Skeletal muscle cell (primary cell): ENCODE data around the gene MBD5.
"Not testable (repeated sequence)": the region's sequence is repeated elsewhere in the genome, so short reads cannot be mapped to it uniquely, and the experiment has no call there.

ENCODE experiments used
- DNase-seq: peaks from one replicate; pipeline ENCODE4 v3.0.0-alpha.2; 2010; ENCODE audit warnings: low read depth
- H3K4me3 ChIP-seq: 2 replicates; pipeline ENCODE4 v1.5.1; 2011; ENCODE audit warnings: low read depth, mild to moderate bottlenecking, control low read depth, low read length, moderate library complexity

The MBD5 gene

DNA sequence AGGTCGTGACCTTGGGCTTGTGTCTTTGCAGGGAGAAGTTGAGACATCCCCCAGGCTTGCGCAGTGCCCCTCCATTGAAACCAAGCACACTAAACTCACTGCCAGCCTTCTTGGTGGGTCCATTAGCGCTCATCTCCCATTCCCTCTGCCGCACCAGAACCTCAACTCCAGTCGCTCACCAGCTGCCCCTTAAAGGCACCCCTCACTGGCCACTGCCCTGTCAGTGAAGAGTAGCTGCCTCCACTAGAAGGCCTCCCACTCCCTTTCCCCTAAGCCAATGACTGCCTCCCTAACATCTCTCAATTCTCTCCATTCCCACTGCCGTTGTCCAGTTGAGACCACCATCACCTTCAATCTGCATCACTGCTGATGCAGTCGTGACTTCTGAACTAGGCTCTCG is 508.9 kb downstream of the MBD5 start:
- DNase-seq: no peak
- H3K4me3 ChIP-seq: no peak overlapping the region

DNA sequence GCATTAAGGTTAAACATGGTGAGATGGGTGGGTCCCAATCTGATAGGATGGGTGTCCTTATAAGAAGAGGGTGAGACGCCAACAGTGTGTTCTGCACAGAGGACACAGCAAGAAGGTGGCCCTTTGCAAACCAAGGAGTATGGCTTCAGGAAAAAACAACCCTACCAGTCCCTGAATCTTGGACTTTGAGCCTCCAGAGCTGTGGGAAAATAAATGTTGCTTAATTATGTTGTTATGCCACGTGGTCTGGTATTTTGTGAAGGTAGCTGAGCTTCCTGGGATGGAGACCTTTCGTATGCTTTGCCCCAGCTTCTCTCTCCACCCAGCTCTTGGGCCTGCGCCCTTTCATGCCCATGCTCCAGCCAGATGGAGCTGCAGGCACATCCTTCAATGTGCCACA is 509.5 kb downstream of the MBD5 start:
- no peak for DNase-seq
- H3K4me3 ChIP-seq: no peak overlapping the region

DNA sequence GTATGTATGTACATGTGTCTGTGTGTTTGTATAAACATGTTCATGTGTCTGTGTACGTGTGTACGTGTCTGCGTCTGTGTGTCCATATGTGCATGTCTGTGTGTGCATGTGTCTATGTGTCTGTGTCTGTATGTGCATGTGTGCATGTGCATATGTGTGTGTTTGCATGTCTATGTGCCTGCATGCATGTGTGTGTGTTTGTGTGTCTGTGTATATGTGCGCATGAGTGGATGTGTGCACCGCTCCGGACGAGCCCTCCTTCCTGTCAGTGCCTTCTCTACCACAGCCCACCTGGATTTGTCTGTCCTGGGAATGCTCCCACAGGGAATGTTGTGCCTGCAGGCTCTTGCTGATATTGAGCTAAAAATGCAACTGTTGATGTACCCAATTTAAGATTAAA is 510.3 kb downstream of the MBD5 start:
- H3K4me3 ChIP-seq: no peak overlapping the region
- no peak for DNase-seq

DNA sequence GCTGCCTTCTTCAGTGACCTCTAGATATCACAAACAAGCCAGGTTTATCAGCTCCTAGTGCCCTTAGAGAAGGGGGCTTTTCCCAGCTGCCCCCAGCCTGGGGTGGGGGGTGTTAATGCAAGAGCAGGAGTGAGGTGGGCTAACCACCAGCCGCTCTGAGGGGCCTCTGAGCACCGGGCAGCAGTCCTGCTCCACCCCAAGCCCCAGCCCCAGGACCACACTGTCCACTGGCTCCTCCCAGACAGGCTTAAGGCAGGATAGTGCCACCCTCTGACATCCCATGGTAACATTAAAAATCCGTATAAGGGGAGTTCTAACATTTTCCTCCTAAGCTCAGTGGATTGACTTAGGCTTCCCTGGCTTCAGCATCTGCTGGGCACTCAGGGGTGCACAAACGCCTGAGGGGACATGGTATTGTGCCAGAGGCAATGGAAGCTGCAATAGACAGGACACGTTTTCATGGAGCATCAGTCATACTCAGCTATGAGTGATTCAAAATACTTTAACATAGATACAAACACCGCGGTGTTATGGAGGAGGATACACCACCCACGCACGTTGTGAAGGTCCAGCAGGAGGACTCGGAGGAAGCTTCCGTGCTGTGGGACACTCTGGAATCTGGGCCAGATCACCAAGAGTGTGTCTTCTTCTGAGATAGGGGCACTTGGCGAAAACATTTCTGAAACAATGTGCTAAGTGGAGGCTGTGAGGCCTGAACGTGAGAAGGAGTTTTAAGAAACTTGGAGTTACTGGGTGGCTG is 511.0 kb downstream of the MBD5 start:
- no peak overlapping the region for H3K4me3 ChIP-seq
- no peak for DNase-seq

DNA sequence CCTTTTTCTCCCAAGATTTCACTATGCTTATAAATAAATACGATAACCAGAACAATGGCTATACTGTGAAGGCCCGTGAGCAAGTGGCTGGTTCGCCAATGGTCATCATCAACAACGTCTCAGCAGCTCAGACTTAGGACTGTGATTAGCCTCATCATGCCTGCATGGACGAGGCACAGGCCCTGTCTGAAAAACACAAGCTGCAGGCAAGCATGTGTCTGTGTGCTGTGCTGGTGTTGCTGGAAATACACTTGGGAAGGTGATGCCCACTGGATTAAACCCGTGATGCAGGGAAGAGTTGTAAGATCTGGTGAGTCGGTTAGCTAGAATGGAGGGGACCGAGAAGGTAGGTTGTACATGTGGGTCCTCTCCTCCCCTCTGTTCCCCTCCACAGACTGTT is 512.1 kb downstream of the MBD5 start:
- DNase-seq: no peak

DNA sequence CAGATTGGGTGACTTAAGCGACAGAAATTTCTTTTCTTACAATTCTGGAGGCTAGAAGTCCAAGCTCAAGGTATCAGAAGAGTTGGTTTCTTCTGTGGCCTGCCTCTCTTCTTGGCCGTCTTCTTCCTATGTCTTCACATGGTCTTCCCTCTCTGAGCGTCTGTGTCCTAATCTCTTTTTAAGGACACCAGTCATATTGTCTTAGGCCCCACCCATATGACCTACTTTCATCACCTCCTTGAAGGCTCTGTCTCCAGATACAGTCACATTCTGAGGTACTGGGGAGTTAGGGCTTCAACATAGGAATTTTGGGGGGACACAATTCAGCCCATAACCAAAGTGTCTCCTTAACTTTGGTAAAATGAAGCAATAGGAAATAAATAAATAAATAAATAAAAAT is 512.8 kb downstream of the MBD5 start:
- no peak overlapping the region for H3K4me3 ChIP-seq
- DNase-seq: no peak

More for the DNA sequence above, 512.1 kb downstream of the MBD5 start:
- H3K4me3 ChIP-seq: no peak overlapping the region

DNA sequence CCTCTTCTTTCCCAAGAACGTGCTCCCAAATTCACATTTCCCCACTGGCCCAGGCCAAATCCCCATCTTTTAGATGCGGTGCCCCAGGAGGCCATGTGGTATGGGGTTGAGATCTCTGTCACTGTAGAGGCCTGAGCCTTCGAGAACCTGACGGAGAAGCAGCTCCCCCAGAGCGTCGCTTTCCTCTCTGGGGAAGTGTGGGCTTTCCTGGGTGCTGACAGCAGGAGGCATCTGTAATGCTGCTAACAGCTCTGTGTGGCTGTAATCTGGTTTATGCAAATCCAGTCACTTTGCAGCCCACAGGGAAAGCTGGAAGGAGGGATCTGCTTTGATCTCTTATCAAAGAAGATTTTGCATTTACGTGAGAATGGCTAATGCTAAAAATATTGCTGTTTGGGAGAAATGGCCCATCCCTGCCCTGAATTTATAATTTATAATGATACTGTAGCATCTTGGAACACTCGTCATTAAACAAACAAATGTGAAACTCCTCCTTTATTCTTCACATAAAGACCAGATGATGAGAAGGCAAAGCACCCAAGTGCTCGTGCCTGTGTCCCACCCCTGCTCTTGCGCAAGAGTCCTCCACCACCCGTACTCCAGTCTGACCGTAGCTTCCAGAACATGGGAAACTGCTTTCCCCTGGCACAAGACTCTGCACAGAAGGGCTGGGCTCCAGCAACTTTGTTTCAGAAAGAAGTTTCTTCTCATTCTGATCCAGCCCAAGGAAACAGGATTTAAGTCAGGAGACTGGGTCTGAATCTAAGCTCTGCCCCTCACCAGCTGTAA is 513.7 kb downstream of the MBD5 start:
- no peak for DNase-seq
- no peak overlapping the region for H3K4me3 ChIP-seq

DNA sequence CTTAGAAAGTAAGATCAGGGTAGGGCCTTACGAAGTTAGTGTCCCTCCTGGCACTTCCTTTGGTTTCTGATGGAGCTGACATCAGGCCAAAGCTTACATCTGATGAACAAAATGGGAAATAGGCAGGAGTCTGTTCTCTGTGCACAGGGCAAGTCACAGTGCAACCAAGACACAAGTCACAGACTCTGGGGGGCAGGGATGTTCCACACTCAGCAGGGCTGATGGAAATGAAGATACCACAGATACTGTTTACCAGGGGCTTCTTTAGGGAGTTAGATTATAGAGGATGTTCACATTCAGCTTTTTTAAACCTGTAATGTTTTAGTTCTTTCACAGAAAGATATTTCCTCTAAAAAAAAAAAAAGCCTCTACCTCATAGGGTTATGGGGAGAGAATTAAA is 517.5 kb downstream of the MBD5 start:
- no peak for DNase-seq
- no peak overlapping the region for H3K4me3 ChIP-seq

DNA sequence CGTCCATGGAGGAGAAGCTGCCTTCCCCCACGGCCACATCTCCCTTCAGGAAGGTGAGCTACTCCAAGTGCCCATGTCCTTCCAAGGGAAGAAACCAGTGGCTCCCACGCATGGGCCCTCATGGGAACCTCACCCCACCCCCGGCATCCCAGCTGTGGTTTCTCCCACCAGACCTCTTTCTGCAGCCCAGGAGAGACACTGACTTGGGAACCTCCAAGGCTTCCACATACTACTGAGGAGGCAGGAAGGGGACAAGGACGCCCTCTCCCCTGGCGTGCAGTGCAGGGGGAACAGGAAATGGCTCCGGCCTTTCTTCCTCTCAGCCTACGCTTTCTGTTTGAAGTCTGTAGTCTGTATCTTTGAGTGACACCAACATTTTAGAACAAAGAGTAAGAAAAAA is 519.1 kb downstream of the MBD5 start:
- no peak overlapping the region for H3K4me3 ChIP-seq
- DNase-seq: no peak

DNA sequence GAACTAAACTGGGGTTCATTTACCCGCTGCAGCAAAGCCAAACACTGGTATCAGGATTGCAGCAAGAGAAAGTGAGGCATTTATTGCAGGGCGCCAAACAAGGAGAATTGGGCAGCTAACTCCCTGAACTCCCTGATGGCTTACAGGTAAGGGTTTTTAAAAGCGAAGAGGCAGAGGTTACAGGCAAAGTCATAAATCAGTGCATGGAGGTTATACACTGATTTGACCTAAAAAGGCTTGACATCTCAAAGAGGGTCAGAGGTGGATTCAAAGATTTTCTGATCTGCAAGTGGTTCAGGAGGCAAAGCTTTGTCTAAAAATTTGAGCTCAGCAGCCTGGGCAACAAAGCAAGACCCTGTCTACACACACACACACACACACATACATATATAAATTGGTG is 520.9 kb downstream of the MBD5 start:
- DNase-seq: no peak

DNA sequence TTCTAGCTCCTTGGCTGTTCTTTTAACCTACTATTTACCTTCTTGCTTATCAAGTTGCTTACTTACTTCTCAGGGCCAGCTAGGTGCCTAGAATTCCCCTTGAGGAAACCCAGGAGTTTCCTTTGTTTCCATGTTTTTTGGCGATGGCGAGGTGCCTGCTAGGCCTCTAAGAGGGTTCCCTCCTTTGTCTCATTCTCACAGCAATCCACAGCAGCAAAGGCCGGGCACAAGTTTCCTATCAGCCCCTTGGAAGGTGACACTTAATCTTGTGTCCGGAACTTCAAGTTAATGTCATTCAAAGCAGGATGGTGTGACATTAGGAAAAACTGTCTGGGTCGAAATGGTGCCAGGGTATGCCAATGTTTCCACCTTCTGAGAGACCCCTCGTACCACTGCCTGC is 521.7 kb downstream of the MBD5 start:
- DNase-seq: no peak
- no peak overlapping the region for H3K4me3 ChIP-seq

More for the DNA sequence above, 520.9 kb downstream of the MBD5 start:
- H3K4me3 ChIP-seq: no peak overlapping the region

DNA sequence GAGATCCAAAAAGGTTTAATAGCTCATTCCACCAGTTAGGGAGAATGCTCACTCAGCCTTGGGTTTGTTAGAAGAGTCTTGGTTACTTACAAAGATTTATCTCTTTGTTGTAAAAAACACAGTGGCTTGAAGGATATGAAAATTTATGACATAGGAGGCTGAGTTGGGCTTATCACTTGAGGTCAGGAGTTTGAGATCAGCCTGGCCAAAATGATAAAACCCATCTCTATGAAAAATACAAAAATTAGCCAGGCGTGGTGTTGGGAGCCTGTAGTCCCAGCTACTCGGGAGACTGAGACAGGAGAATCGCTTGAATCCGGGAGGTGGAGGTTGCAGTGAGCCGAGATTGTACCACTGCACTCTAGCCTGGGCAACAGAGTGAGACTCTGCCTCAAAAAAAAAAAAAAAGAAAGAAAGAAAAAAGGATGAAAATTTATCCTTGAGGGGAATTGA is 522.2 kb downstream of the MBD5 start:
- not testable (repeated sequence) for H3K4me3 ChIP-seq, DNase-seq

DNA sequence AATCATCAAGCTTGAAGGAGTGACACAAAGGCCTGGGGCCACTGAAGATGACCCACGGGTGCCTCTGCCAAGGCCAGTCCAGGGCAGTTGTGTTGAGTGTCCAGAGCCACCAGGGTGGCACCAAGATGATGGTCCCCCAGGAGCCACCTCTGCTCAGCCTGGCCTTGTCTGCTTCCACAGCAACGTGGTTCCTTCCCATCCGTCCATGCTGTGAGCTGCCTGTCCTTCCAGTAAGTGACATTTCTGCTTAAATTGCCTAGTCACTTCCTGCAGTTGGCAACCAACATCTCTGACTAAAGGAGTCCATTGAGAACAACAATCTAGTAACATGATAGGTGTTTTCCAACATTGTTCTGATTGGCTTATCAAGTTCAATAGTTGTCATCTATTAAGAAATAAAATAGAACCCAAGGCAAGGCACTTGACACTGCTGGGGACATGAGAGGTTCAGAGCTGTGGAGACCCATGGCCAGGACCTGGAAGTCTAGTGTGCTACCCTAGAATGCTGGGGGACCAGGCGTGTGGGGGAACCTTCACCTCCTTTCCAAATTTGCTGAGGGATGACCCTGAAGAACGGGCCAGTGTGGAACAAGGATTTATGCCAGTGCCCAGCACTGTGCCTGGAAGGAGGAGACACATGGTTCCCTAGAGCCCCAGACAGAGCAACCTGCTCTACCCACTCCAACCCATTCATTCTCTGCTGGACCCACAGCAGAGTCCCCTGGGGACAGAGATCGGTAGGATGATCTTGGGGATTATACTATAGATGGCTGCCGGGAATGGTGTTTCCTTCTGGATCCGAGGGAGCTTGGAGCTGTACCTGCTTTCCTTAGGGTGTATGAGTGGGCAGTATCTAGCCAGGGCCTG is 524.7 kb downstream of the MBD5 start:
- H3K4me3 ChIP-seq: no peak overlapping the region
- DNase-seq: no peak

DNA sequence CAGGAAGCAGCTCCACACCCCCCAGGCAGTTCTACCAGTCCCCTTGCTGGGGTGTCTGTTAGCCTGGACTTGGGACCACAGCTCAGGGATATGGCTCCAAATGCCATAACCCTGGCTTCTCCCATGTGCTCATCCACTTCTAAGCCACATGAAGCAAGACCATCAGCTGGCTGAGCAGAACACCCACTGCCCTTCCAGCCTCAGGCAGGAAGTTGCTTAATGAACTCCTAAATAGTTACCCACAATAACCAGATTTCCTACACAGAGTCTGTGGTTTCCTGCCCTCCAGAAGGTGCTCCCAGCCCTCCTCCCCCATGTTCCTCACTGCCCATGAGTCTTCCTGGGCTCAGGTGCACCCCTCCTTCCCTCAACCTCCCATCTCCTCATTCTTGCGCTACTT is 525.4 kb downstream of the MBD5 start:
- DNase-seq: no peak
- H3K4me3 ChIP-seq: no peak overlapping the region

DNA sequence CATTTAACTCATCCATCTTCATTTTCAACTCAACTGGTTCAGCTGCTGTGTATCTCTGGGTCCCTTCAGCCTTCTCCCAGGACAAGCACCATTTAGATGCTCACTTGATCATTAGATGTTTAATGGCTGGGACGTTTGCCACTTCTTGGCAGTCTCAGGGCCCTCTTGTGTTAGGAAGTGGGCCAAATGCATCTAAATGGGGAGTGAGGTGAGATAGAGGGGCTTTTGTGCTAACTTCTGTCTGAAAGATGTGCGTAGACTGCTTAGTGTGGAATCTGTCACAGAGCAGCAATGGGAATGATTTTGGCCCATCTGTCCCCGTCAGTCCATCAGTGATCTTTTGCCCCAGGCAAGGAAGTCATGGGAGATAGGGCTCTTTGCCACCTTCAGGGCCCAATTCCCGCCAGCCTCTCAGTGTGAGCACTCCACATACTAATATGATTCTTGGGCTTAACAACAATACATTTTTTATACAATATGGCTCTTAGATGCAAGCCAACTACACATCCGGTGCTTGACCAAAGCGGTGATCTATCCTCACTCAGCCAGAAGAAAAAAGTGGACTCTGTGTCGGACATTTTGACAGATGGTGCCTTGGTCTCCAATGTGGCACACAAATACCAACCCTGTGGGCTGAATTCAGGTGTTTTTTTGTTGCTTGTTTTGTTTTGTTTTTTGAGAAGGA is 528.0 kb downstream of the MBD5 start:
- DNase-seq: no peak
- H3K4me3 ChIP-seq: no peak overlapping the region

DNA sequence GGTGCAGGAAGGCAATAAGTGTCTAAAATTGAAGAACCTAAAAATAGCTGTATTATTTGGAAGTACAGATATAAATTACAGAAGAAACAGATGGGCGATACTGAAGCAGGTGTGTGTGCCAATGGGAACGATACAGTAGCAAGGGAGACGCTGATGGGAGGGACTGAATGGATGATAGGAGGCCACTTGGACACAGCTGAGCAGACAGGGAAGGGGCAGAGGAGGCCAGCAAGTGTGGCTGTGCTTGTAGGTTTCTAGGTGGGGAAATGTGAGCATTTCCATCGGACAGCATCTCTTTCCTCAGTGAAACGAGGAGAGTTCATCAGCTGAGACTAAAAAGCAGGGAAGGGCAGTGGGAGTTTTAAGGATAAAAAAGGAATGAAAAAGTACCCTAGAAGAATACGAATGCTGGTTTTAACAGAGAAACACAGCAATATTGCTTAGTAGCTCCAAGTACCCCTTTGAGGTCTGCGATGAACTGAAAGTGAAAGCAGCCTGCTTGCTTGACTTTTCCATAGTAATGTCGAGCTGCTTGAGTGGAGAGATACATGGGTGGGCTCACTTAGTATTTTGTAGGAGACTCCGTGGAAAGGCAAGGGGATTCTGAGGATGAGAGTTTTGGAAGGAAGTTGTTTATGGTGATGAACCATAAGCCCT is 531.9 kb downstream of the MBD5 start:
- peak overlapping the region; percentile 33 for H3K4me3 ChIP-seq
- DNase-seq: no peak

DNA sequence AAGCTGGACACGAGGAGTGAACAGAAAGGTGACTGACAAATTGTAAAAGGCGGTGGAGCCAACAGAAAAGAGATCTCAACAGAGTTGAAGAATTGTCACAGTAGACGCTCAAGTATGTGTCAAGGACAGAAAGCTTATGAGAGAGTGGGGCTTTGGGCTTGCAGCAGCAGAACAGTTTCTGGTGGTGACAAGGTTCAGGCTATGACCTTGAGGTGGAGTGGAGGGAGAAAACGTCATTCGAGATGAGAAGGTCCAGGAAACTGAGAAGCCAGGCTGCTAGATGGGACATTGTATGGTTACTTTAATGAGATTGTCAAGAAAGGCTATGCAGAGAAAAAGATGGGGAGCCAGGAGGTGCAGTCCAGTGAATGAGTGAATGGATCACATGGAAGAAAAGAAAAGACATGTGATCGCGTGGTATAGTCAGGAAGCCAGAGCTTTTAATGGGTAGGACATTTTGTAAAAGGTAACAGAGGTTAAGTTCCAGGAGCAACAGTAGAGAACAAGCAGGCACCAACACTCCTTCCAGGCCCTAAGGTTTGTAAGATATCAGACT is 532.5 kb downstream of the MBD5 start:
- no peak for DNase-seq
- peak overlapping the region; percentile 33 for H3K4me3 ChIP-seq

DNA sequence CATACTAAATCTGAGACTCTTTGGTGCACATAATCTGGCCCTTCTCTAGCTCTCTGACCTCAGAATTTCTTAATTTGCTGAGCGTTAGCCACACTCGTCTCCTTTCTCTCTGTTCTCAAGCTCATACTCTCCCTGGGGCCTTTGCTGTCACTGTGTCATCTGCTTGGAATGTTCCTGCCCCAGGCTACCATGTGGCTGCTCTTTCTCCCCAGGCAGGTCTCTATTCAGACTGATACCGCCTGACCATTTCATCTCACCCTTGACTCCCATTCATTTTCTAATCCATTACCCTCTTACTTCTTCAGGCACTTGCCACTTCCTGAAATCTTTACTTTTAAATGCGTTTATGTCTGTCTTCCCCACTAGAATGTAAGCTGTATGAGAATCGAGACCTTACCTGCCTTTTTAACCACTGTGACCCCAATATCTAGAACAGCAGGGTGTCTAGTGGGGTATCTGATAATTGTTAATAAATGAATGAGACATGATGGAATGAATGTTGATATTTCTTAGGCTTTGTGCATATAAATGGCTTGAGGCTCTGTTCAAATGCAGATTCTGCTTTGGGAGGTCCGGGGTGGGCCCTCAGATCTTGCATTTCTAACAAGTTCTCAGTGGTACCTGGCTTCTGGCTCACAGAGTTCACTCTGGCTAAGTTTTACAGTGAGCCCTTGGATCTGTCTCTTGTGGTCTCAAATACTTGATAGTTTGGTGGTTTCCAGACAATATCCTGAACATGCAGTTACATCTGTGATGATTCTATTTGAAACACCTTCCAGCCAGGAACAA is 533.8 kb downstream of the MBD5 start:
- no peak overlapping the region for H3K4me3 ChIP-seq

More for the DNA sequence above, 533.8 kb downstream of the MBD5 start:
- no peak for DNase-seq
